A673 (cell line): Measurements from ENCODE around the gene XRCC1. TPM values are rescaled to one million over a fixed set of nuclear protein-coding genes. Genes with fewer than 3 reads are reported as not detected.
A peak's percentile ranks its signal among the peaks of the same experiment; 100 is the strongest.

ENCODE experiments used
- BruUV-seq: library from RNA; stranded (reverse); fragments of 400-500 nt; replicated peaks from 2 replicates; lab custom pipeline; 2021; lab: Mats Ljungman, UMichigan
- CTCF ChIA-PET: fragments of 300-600 bp; sonication (Branson Sonifier 250); formaldehyde crosslinking; loops from one replicate; lab custom pipeline; 2022; ENCODE audit warnings: antibody characterized with exemption; lab: Charles Lee
- POLR2A ChIA-PET: fragments of 300-600 bp; sonication (Branson Sonifier 250); formaldehyde crosslinking; loops from one replicate; lab custom pipeline; 2022; ENCODE audit warnings: antibody characterized with exemption; ENCODE audit not compliant: low non-redundant PET; lab: Charles Lee
- DNase-seq: peaks from one replicate; pipeline ENCODE4 v3.0.0-alpha.2; 2015; ENCODE audit warnings: low spot score
- H3K27ac ChIP-seq: fragments of 200-600 bp; sonication (generic); 2 replicates; pipeline ENCODE4 v1.5.1; 2016; ENCODE audit warnings: mixed run types, low read depth, mild to moderate bottlenecking, mixed read lengths, antibody characterized with exemption, low read length; ENCODE audit not compliant: poor library complexity, severe bottlenecking
- H3K27me3 ChIP-seq: fragments of 200-600 bp; sonication (generic); replicated peaks from 2 replicates; pipeline ENCODE4 v1.6.1; 2017; ENCODE audit warnings: mixed run types, low read depth, mild to moderate bottlenecking, mixed read lengths, antibody characterized with exemption, low read length; ENCODE audit not compliant: insufficient read depth, poor library complexity
- H3K36me3 ChIP-seq: fragments of 200-600 bp; sonication (generic); 2 replicates; pipeline ENCODE4 v1.6.1; 2016; ENCODE audit warnings: mixed run types, mild to moderate bottlenecking, mixed read lengths, antibody characterized with exemption, low read length; ENCODE audit not compliant: insufficient read depth, poor library complexity, severe bottlenecking
- H3K4me1 ChIP-seq: fragments of 200-600 bp; sonication (generic); 2 replicates; pipeline ENCODE4 v1.6.1; 2017; ENCODE audit warnings: mixed run types, mild to moderate bottlenecking, mixed read lengths, antibody characterized with exemption, low read length; ENCODE audit not compliant: insufficient read depth, poor library complexity, severe bottlenecking
- H3K4me3 ChIP-seq: fragments of 200-600 bp; sonication (generic); 2 replicates; pipeline ENCODE4 v1.5.1; 2016; ENCODE audit warnings: low read depth, mixed run types, mild to moderate bottlenecking, mixed read lengths, low read length; ENCODE audit not compliant: poor library complexity, severe bottlenecking
- H3K9me3 ChIP-seq: fragments of 200-600 bp; sonication (generic); 2 replicates; pipeline ENCODE4 v1.6.1; 2016; ENCODE audit warnings: mixed run types, low read depth, mild to moderate bottlenecking, mixed read lengths, antibody characterized with exemption, low read length; ENCODE audit not compliant: poor library complexity, severe bottlenecking
- CTCF ChIP-seq: fragments of 300-800, 200-600 bp; sonication (generic); conservative IDR thresholded peaks from 2 replicates; pipeline ENCODE4 v1.5.1; 2017; ENCODE audit warnings: low read depth, mild to moderate bottlenecking, antibody characterized with exemption, low read length, moderate library complexity, mixed read lengths
- EZH2 ChIP-seq: fragments of 200-600 bp; sonication (generic); IDR thresholded peaks from 2 replicates; pipeline ENCODE4 v1.6.1; 2017; ENCODE audit warnings: borderline replicate concordance, low read depth, mild to moderate bottlenecking, mixed read lengths, antibody characterized with exemption, low read length; ENCODE audit not compliant: poor library complexity, severe bottlenecking
- intact Hi-C: fragments of 100-400 bp; cut with micrococcal nuclease; formaldehyde crosslinking; loops from one replicate; pipeline ENCODE4 v1.10.0; 2022; ENCODE audit not compliant: unreplicated experiment
- total RNA-seq: library from RNA; stranded (reverse); gene quantifications from 2 replicates; pipeline ENCODE4 v1.2.3, GENCODE V29; 2021

The XRCC1 gene
- total RNA-seq, 1 experiment from 2014 or later, result 69.4 TPM

- no peak for DNase-seq
- no peak for TF ChIP-seq EZH2
- TF ChIP-seq CTCF, result no peak
- POLR2A ChIA-PET, result no interaction called here
- no peak overlapping the region for H3K4me3 ChIP-seq
- H3K4me1 ChIP-seq, result peaks cover 1% of the 10 kb centered on the region
- H3K27ac ChIP-seq, result no peak overlapping the region
- intact Hi-C loops, result no loop called here
- CTCF ChIA-PET, result no interaction called here
- H3K36me3 ChIP-seq, result peaks cover 3% of the 10 kb centered on the region
- no TSS peak for BruUV-seq
- H3K27me3 ChIP-seq, result no peaks in the 10 kb centered on the region
- H3K9me3 ChIP-seq, result no peaks in the 10 kb centered on the region
Measured at GRCh38 chr19:43586346-43586745, 11.0 kb upstream of the XRCC1 start.

GRCh38 chr19:43584484-43584883 is 9.2 kb upstream of the XRCC1 start:
- H3K36me3 ChIP-seq, result no peaks in the 10 kb centered on the region
- H3K9me3 ChIP-seq, result no peaks in the 10 kb centered on the region
- TF ChIP-seq CTCF, result no peak
- TF ChIP-seq EZH2, result no peak
- no TSS peak for BruUV-seq
- H3K4me3 ChIP-seq, result no peak overlapping the region
- CTCF ChIA-PET, result interaction anchor here (1.5 kb wide), 1 partner anchor 10 kb away, joined by 3 read pairs; no protein-coding TSS in a partner anchor
- no peaks in the 10 kb centered on the region for H3K27me3 ChIP-seq
- intact Hi-C loops, result no loop called here
- DNase-seq, result no peak
- POLR2A ChIA-PET, result no interaction called here
- H3K4me1 ChIP-seq, result peaks cover 7% of the 10 kb centered on the region
- H3K27ac ChIP-seq, result peak overlapping the region; percentile 1

- Histone ChIP-seq H3K27me3 (no peaks in the 10 kb centered on the region), H3K4me1 (peaks cover 7% of the 10 kb centered on the region), H3K9me3 (no peaks in the 10 kb centered on the region), H3K4me3 (no peak overlapping the region), H3K36me3 (no peaks in the 10 kb centered on the region), H3K27ac (no peak overlapping the region)
- CTCF ChIA-PET, result interaction anchor here (0.6 kb wide), 1 partner anchor 12 kb away, joined by 3 read pairs; no protein-coding TSS in a partner anchor
- no peak for DNase-seq
- TF ChIP-seq EZH2, result no peak
- no peak for TF ChIP-seq CTCF
- POLR2A ChIA-PET, result no interaction called here
- no TSS peak for BruUV-seq
- intact Hi-C loops, result no loop called here
Measured at GRCh38 chr19:43582495-43582894, 7.2 kb upstream of the XRCC1 start.
